ENCODE measurements around the gene HPS5.

DNA sequence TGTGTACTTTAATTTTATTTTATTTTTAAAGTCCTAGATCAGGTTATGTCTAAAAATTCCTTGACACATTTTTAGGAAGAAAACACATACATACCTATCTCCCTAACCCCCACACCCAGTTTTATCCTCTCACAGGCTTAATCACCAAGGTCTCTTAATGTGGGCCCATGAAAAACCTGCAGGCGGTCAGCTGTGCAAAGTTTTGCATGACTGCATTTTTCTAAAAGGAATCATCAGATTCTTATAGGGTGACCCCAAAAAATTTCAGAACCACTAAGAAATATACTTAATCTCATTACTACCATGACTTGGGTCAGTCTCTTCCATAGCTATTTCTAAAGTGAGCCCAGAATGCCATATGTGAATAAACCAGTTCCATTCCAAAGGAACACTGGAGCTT lies 36.1 kb downstream of the HPS5 start:
- TF ChIP-seq POLR2AphosphoS5 (IDR thresholded peaks at IDR 0.05; ENCODE audit: low read depth, low read length), result no peak
- no peak for TF ChIP-seq POLR2A (IDR thresholded peaks at IDR 0.05; ENCODE audit: low read depth, low read length)
- no peak for TF ChIP-seq TAF1 (IDR thresholded peaks at IDR 0.05; ENCODE audit: low read depth, low read length)
- TF ChIP-seq SPI1 (IDR thresholded peaks at IDR 0.05; ENCODE audit: low read depth, low read length), result no peak

All from GM12891 (cell line).